ENCODE measurements around the gene MEP1B. TPM values are rescaled to one million over a fixed set of nuclear protein-coding genes. Genes with fewer than 3 reads are reported as not detected.

Gene MEP1B
- total RNA-seq, 1 donor from 2014 or later: not detected

GRCh38 chr18:32252141-32252860, 62.5 kb downstream of the MEP1B start:
- no peak for DNase-seq (ENCODE audit: low read depth)
- TF ChIP-seq, protein P1, sequence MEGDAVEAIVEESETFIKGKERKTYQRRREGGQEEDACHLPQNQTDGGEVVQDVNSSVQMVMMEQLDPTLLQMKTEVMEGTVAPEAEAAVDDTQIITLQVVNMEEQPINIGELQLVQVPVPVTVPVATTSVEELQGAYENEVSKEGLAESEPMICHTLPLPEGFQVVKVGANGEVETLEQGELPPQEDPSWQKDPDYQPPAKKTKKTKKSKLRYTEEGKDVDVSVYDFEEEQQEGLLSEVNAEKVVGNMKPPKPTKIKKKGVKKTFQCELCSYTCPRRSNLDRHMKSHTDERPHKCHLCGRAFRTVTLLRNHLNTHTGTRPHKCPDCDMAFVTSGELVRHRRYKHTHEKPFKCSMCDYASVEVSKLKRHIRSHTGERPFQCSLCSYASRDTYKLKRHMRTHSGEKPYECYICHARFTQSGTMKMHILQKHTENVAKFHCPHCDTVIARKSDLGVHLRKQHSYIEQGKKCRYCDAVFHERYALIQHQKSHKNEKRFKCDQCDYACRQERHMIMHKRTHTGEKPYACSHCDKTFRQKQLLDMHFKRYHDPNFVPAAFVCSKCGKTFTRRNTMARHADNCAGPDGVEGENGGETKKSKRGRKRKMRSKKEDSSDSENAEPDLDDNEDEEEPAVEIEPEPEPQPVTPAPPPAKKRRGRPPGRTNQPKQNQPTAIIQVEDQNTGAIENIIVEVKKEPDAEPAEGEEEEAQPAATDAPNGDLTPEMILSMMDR (conservative IDR thresholded peaks at IDR 0.05; ENCODE audit: low read depth, low read length): no peak

GRCh38 chr18:32255570-32255969, 65.7 kb downstream of the MEP1B start:
- no peak overlapping the region for H3K4me3 ChIP-seq (ENCODE audit: low read depth, low read length)
- TF ChIP-seq, protein P1 (conservative IDR thresholded peaks at IDR 0.05; ENCODE audit: low read depth, low read length): no peak
- DNase-seq (ENCODE audit: low read depth): no peak

More at GRCh38 chr18:32252141-32252860, 62.5 kb downstream of the MEP1B start:
- no peak overlapping the region for H3K4me3 ChIP-seq (ENCODE audit: low read depth, low read length)

- TF ChIP-seq, protein P1 (conservative IDR thresholded peaks at IDR 0.05; ENCODE audit: low read depth, low read length): no peak
- H3K4me3 ChIP-seq (ENCODE audit: low read depth, low read length): no peak overlapping the region
- no peak for DNase-seq (ENCODE audit: low read depth)
Measured at GRCh38 chr18:32257084-32257785, 67.4 kb downstream of the MEP1B start.

- H3K4me3 ChIP-seq (ENCODE audit: low read depth, low read length): no peak overlapping the region
- DNase-seq (ENCODE audit: low read depth): no peak
- TF ChIP-seq, protein P1 (conservative IDR thresholded peaks at IDR 0.05; ENCODE audit: low read depth, low read length): no peak
Measured at GRCh38 chr18:32258148-32258547, 68.3 kb downstream of the MEP1B start.

GRCh38 chr18:32258558-32259204, 68.8 kb downstream of the MEP1B start:
- no peak for DNase-seq (ENCODE audit: low read depth)
- no peak overlapping the region for H3K4me3 ChIP-seq (ENCODE audit: low read depth, low read length)
- TF ChIP-seq, protein P1 (conservative IDR thresholded peaks at IDR 0.05; ENCODE audit: low read depth, low read length): no peak

GRCh38 chr18:32259553-32259952, 69.7 kb downstream of the MEP1B start:
- DNase-seq (ENCODE audit: low read depth): no peak
- TF ChIP-seq, protein P1 (conservative IDR thresholded peaks at IDR 0.05; ENCODE audit: low read depth, low read length): no peak
- H3K4me3 ChIP-seq (ENCODE audit: low read depth, low read length): no peak overlapping the region

Data from epithelial cell of proximal tubule (primary cell).